HG02840 (cell line): ENCODE measurements around the gene ZBTB2.
"Not testable (repeated sequence)": the region's sequence is repeated elsewhere in the genome, so short reads cannot be mapped to it uniquely, and the experiment has no call there.

Experiments
- ATAC-seq: cut with Tn5 transposase; IDR thresholded peaks from one replicate; pipeline ENCODE4 v1.9.1; 2021; ENCODE audit warnings: mild to moderate bottlenecking, moderate library complexity, moderate number of reproducible peaks; ENCODE audit not compliant: unreplicated experiment, low FRiP score

The ZBTB2 gene

GRCh38 chr6:151339369-151339768 lies 52.0 kb downstream of the ZBTB2 start:
- ATAC-seq = no peak

GRCh38 chr6:151338651-151339200 lies 52.6 kb downstream of the ZBTB2 start:
- no peak for ATAC-seq

- no peak for ATAC-seq
Measured at GRCh38 chr6:151335930-151336329, 55.4 kb downstream of the ZBTB2 start.

- ATAC-seq = no peak
Measured at GRCh38 chr6:151330130-151330696, 61.1 kb downstream of the ZBTB2 start.

- no peak for ATAC-seq
Measured at GRCh38 chr6:151327101-151327500, 64.3 kb downstream of the ZBTB2 start.

- no peak for ATAC-seq
Measured at GRCh38 chr6:151326116-151326825, 65.1 kb downstream of the ZBTB2 start.

GRCh38 chr6:151325075-151326050 lies 66.0 kb downstream of the ZBTB2 start:
- ATAC-seq = no peak

GRCh38 chr6:151324488-151324825 lies 66.9 kb downstream of the ZBTB2 start:
- no peak for ATAC-seq

GRCh38 chr6:151323791-151324487 lies 67.4 kb downstream of the ZBTB2 start:
- no peak for ATAC-seq

- no peak for ATAC-seq
Measured at GRCh38 chr6:151322570-151322969, 68.8 kb downstream of the ZBTB2 start.

GRCh38 chr6:151321438-151321837 lies 69.9 kb downstream of the ZBTB2 start:
- no peak for ATAC-seq

- no peak for ATAC-seq
Measured at GRCh38 chr6:151320140-151320539, 71.2 kb downstream of the ZBTB2 start.

GRCh38 chr6:151317995-151318365 lies 73.4 kb downstream of the ZBTB2 start:
- no peak for ATAC-seq

GRCh38 chr6:151317103-151317994 lies 74.0 kb downstream of the ZBTB2 start:
- ATAC-seq = no peak

GRCh38 chr6:151315661-151316060 lies 75.7 kb downstream of the ZBTB2 start:
- not testable (repeated sequence) for ATAC-seq
